ENCODE results near the gene GRB2.
"Not testable (repeated sequence)": the region's sequence is repeated elsewhere in the genome, so short reads cannot be mapped to it uniquely, and the experiment has no call there.

Gene GRB2

GRCh38 chr17:75442168-75443103 lies 37.0 kb upstream of the GRB2 start:
- in situ Hi-C loops (cut with HindIII; ENCODE audit: low sequenced_read_pairs): loop anchor here (5.0 kb wide), 1 partner anchor 45 kb away; no protein-coding TSS in a partner anchor
- TF ChIP-seq, protein P1, sequence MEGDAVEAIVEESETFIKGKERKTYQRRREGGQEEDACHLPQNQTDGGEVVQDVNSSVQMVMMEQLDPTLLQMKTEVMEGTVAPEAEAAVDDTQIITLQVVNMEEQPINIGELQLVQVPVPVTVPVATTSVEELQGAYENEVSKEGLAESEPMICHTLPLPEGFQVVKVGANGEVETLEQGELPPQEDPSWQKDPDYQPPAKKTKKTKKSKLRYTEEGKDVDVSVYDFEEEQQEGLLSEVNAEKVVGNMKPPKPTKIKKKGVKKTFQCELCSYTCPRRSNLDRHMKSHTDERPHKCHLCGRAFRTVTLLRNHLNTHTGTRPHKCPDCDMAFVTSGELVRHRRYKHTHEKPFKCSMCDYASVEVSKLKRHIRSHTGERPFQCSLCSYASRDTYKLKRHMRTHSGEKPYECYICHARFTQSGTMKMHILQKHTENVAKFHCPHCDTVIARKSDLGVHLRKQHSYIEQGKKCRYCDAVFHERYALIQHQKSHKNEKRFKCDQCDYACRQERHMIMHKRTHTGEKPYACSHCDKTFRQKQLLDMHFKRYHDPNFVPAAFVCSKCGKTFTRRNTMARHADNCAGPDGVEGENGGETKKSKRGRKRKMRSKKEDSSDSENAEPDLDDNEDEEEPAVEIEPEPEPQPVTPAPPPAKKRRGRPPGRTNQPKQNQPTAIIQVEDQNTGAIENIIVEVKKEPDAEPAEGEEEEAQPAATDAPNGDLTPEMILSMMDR (IDR thresholded peaks at IDR 0.05; ENCODE audit: low read depth, low read length, missing control alignments): no peak
- no peak overlapping the region for H3K4me3 ChIP-seq (ENCODE audit: low read depth, low read length)
- no peak for DNase-seq (ENCODE audit: low read depth)

DNA sequence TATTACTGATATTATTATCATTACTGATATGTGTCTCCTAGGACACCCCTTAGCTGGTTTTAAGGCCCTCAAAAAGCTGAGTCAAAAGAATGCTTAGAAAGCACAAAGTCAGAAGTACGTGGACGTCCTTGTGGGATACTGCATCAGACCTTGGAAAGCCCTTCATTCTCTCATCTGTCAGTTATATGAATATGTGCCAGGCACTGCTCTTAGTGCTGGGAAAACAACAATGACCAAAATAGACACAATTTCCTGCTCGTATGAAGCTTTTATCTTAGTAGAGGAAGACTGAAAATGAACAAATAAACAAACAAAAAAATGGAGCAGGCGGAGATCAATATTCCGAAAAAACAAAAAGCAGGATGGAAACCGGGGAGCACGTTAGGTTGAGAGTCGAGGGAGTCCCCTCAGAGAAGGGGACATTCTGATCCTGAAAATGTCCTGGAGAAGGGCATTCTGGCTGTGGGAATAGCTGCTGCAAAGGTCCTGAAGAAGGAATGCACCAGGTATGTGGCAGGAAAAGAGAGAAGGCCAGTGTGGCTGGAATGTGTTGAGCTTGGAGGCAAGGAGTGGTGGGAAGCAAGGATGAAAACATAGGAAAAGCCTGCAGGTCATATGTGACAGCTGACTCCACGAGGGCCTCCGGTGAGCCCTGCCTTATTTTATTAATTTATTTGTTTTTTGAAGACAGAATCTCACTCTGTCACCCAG lies 35.4 kb upstream of the GRB2 start:
- in situ Hi-C loops (cut with HindIII; ENCODE audit: low sequenced_read_pairs): loop anchor here (5.0 kb wide), 1 partner anchor 46 kb away; no protein-coding TSS in a partner anchor
- TF ChIP-seq, protein P1 (IDR thresholded peaks at IDR 0.05; ENCODE audit: low read depth, low read length, missing control alignments): no peak
- no peak overlapping the region for H3K4me3 ChIP-seq (ENCODE audit: low read depth, low read length)
- DNase-seq (ENCODE audit: low read depth): no peak

DNA sequence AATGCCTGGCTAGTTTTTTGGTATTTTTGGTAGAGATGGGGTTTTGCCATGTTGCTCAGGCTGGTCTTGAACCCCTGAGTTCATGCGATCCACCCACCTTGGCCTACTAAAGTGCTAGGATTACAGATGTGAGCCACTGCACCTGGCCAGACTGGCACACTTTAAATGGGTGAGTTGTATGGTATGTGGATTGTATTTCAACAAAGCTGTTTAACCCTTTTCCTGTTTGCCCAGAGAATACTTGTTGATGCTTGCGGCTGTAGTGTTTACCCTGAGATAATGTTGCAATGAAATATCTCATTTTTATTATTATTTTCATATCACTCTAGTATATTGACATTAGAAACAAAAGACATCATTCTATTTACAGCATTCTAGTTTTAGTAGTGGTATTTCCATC lies 33.8 kb upstream of the GRB2 start:
- in situ Hi-C loops (cut with HindIII; ENCODE audit: low sequenced_read_pairs): no loop called here
- DNase-seq (ENCODE audit: low read depth): no peak
- H3K4me3 ChIP-seq (ENCODE audit: low read depth, low read length): no peak overlapping the region
- TF ChIP-seq, protein P1 (IDR thresholded peaks at IDR 0.05; ENCODE audit: low read depth, low read length, missing control alignments): no peak

- in situ Hi-C loops (cut with HindIII; ENCODE audit: low sequenced_read_pairs); DNase-seq (ENCODE audit: low read depth); H3K4me3 ChIP-seq (ENCODE audit: low read depth, low read length): not testable (repeated sequence)
Measured at GRCh38 chr17:75437404-75437803, 31.9 kb upstream of the GRB2 start.

GRCh38 chr17:75434433-75434832 lies 29.0 kb upstream of the GRB2 start:
- H3K4me3 ChIP-seq (ENCODE audit: low read depth, low read length); DNase-seq (ENCODE audit: low read depth); in situ Hi-C loops (cut with HindIII; ENCODE audit: low sequenced_read_pairs): not testable (repeated sequence)

GRCh38 chr17:75433218-75433783 lies 27.8 kb upstream of the GRB2 start:
- TF ChIP-seq, protein P1 (IDR thresholded peaks at IDR 0.05; ENCODE audit: low read depth, low read length, missing control alignments): no peak
- DNase-seq (ENCODE audit: low read depth): no peak
- H3K4me3 ChIP-seq (ENCODE audit: low read depth, low read length): no peak overlapping the region
- in situ Hi-C loops (cut with HindIII; ENCODE audit: low sequenced_read_pairs): no loop called here

- DNase-seq (ENCODE audit: low read depth): peak; percentile 84
- H3K4me3 ChIP-seq (ENCODE audit: low read depth, low read length): no peak overlapping the region
- TF ChIP-seq, protein P1 (IDR thresholded peaks at IDR 0.05; ENCODE audit: low read depth, low read length, missing control alignments): peak; percentile 15
- in situ Hi-C loops (cut with HindIII; ENCODE audit: low sequenced_read_pairs): no loop called here
Measured at GRCh38 chr17:75430159-75430974, 24.9 kb upstream of the GRB2 start.
